ENCODE measurements around the gene ZNF346.
"Not testable (repeated sequence)": the region's sequence is repeated elsewhere in the genome, so short reads cannot be mapped to it uniquely, and the experiment has no call there.

Gene ZNF346

GRCh38 chr5:177015156-177015555, 7.3 kb upstream of the ZNF346 start:
- DNase-seq: no peak

GRCh38 chr5:177018341-177018740, 4.2 kb upstream of the ZNF346 start:
- no peak for DNase-seq

- DNase-seq: no peak
These were observed 2.5 kb upstream of the ZNF346 start for GRCh38 chr5:177020033-177020432.

- peak; percentile 44 for DNase-seq
These were observed 788 bp downstream of the ZNF346 start for GRCh38 chr5:177023303-177023664.

- DNase-seq: no peak
These were observed 2.1 kb downstream of the ZNF346 start for GRCh38 chr5:177024559-177024958.

GRCh38 chr5:177025101-177025601, 2.7 kb downstream of the ZNF346 start:
- peak; percentile 77 for DNase-seq

GRCh38 chr5:177027665-177028064, 5.2 kb downstream of the ZNF346 start:
- no peak for DNase-seq

GRCh38 chr5:177029498-177029897, 7.0 kb downstream of the ZNF346 start:
- no peak for DNase-seq

GRCh38 chr5:177035976-177036375, 13.5 kb downstream of the ZNF346 start:
- no peak for DNase-seq

GRCh38 chr5:177036443-177036842, 13.9 kb downstream of the ZNF346 start:
- DNase-seq: no peak

GRCh38 chr5:177036921-177037320, 14.4 kb downstream of the ZNF346 start:
- DNase-seq: no peak

- no peak for DNase-seq
These were observed 18.4 kb downstream of the ZNF346 start for GRCh38 chr5:177040814-177041420.

GRCh38 chr5:177041936-177042335, 19.4 kb downstream of the ZNF346 start:
- no peak for DNase-seq

GRCh38 chr5:177043114-177043513, 20.6 kb downstream of the ZNF346 start:
- DNase-seq: no peak

GRCh38 chr5:177043958-177044357, 21.5 kb downstream of the ZNF346 start:
- no peak for DNase-seq

GRCh38 chr5:177044641-177045040, 22.1 kb downstream of the ZNF346 start:
- DNase-seq: no peak

GRCh38 chr5:177045631-177046030, 23.1 kb downstream of the ZNF346 start:
- DNase-seq: no peak

- not testable (repeated sequence) for DNase-seq
These were observed 26.0 kb downstream of the ZNF346 start for GRCh38 chr5:177048531-177048930.

GRCh38 chr5:177049285-177049684, 26.8 kb downstream of the ZNF346 start:
- peak; percentile 35 for DNase-seq

GRCh38 chr5:177064500-177065277, 42.2 kb downstream of the ZNF346 start:
- DNase-seq: no peak

GRCh38 chr5:177065491-177065890, 43.0 kb downstream of the ZNF346 start:
- no peak for DNase-seq

GRCh38 chr5:177066224-177066623, 43.7 kb downstream of the ZNF346 start:
- DNase-seq: no peak

- DNase-seq: no peak
These were observed 45.0 kb downstream of the ZNF346 start for GRCh38 chr5:177067503-177067902.

GRCh38 chr5:177070536-177071191, 48.2 kb downstream of the ZNF346 start:
- DNase-seq: no peak

Data from hematopoietic multipotent progenitor cell treated with erythropoietin and hydrocortisone succinate and interleukin-3 and kit ligand, for 4 days (in vitro differentiated cells).